Breast epithelium (tissue), 4 donors: ENCODE results near the gene RWDD1. TPM values are rescaled to one million over a fixed set of nuclear protein-coding genes. Genes with fewer than 3 reads are reported as not detected.
"Not testable (repeated sequence)": the region's sequence is repeated elsewhere in the genome, so short reads cannot be mapped to it uniquely, and the experiment has no call there.

Experiments used
- DNase-seq, 2 donors: peaks; one replicate each; pipeline ENCODE4 v3.0.0-alpha.2; 2019; ENCODE audit warnings: low spot score in 2 of 2
- H3K27ac ChIP-seq, 2 donors: fragments of 200-600 bp; sonication (generic) in 1 of 2; one replicate each; pipeline ENCODE4 v1.5.1; 2016 to 2019; ENCODE audit warnings: mild to moderate bottlenecking in 1 of 2
- H3K27me3 ChIP-seq, 2 donors: fragments of 200-600 bp; sonication (generic) in 1 of 2; one replicate each; pipeline versions ENCODE4 v1.5.1 to v1.6.0; 2017 to 2019; ENCODE audit warnings: control low read depth in 1 of 2, mild to moderate bottlenecking in 1 of 2
- H3K36me3 ChIP-seq: fragments of 200-600 bp; one replicate; pipeline ENCODE4 v1.5.1; 2019
- H3K4me1 ChIP-seq, 2 donors: fragments of 200-600 bp; sonication (generic); one replicate each; pipeline ENCODE4 v1.5.1; 2016 to 2019; ENCODE audit warnings: control low read depth in 1 of 2
- H3K4me3 ChIP-seq, 3 donors: fragments of 200-600 bp; sonication (generic); 1 replicate in 2 of 3; 2 replicates in 1 of 3; pipeline ENCODE4 v1.5.1; 2016 to 2019; ENCODE audit warnings: mild to moderate bottlenecking in 3 of 3, moderate library complexity in 2 of 3
- H3K9me3 ChIP-seq, 2 donors: fragments of 200-600 bp; sonication (generic) in 1 of 2; one replicate each; pipeline ENCODE4 v1.5.1; 2016 to 2019; ENCODE audit warnings: control low read depth in 1 of 2
- CTCF ChIP-seq, 3 donors: fragments of 450-650 bp; IDR thresholded peaks; one replicate each; pipeline ENCODE4 v1.5.1; 2016 to 2017; ENCODE audit warnings: antibody characterized with exemption in 3 of 3, mild to moderate bottlenecking in 3 of 3, moderate library complexity in 3 of 3
- POLR2A ChIP-seq: fragments of 450-650 bp; IDR thresholded peaks from one replicate; pipeline ENCODE4 v1.6.1; 2016; ENCODE audit warnings: antibody characterized with exemption, mild to moderate bottlenecking, moderate library complexity
- POLR2AphosphoS5 ChIP-seq, 3 donors: sonication (generic); formaldehyde crosslinking; IDR thresholded peaks; one replicate each; pipeline ENCODE4 v1.6.1; 2017; ENCODE audit warnings: antibody characterized with exemption in 3 of 3
- intact Hi-C: fragments of 100-400 bp; cut with DNase I; formaldehyde crosslinking; loops from one replicate; pipeline ENCODE4 v1.15.1; 2023; ENCODE audit warnings: low total_unique reads
- total RNA-seq, 3 donors: library from RNA; depleted of rRNA; stranded (reverse); fragments of >200 nt; gene quantifications; one replicate each; pipeline ENCODE4 v1.1.0, GENCODE V29; 2016

RWDD1 gene
- total RNA-seq, 3 donors from 2014 or later, result 28.0 to 48.2 (median 39.0) TPM

DNA sequence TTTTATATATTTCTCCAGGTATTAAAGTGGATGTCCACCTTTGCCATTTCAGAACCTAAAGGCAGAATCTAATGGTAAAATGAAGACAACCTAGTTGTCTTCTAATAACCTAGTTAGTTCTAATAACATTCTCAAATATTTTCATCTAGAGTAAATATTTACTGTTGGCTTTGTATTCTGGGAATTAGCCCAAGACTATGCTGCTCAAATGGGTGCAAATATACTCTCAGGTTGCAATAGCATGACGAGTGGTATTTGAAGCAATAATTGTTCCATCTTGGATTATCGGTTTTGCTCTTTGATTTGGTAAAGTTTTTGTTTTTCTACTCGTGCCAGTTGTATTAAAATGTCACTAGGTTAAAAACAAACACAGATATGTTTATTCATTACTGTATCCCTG, 23.9 kb downstream of the RWDD1 start:
- intact Hi-C loops, result no loop called here
- no peak for DNase-seq
- Histone ChIP-seq H3K27ac (no peak overlapping the region), H3K4me1 (no peaks in the 10 kb centered on the region), H3K4me3 (no peak overlapping the region), H3K27me3 (no peaks in the 10 kb centered on the region), H3K9me3 (no peaks in the 10 kb centered on the region), H3K36me3 (peaks cover 13% of the 10 kb centered on the region)
- TF ChIP-seq CTCF (IDR thresholded peaks at IDR 0.05), result no peak
- TF ChIP-seq POLR2A, result no peak
- no peak for TF ChIP-seq POLR2AphosphoS5 (IDR thresholded peaks at IDR 0.05)

DNA sequence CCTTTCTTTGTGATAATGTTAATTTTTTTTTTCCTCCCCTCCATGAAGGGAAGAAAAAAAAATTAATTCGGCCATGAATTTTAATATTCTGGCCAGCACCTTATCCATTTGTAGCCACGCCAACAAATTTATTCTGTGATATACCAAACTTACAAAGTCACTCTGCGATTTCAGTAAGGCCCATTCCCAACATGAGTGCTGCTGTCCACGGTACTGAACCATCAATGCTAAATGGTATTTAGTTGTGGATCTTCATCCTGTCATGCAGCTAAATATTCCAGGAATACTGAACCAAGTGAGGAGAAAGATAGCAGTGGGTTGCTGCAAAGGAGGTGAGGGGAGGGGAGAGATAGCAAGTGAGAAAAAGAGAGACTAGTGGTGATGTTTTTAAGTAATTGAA, 25.5 kb downstream of the RWDD1 start:
- H3K4me1 ChIP-seq, result no peaks in the 10 kb centered on the region
- H3K36me3 ChIP-seq, result peaks cover 10% of the 10 kb centered on the region
- H3K4me3 ChIP-seq, result no peak overlapping the region
- H3K9me3 ChIP-seq, result no peaks in the 10 kb centered on the region
- TF ChIP-seq CTCF (IDR thresholded peaks at IDR 0.05), result no peak
- no peak for TF ChIP-seq POLR2AphosphoS5 (IDR thresholded peaks at IDR 0.05)
- no peak for TF ChIP-seq POLR2A
- DNase-seq, result no peak
- intact Hi-C loops, result no loop called here
- H3K27me3 ChIP-seq, result no peaks in the 10 kb centered on the region
- no peak overlapping the region for H3K27ac ChIP-seq

DNA sequence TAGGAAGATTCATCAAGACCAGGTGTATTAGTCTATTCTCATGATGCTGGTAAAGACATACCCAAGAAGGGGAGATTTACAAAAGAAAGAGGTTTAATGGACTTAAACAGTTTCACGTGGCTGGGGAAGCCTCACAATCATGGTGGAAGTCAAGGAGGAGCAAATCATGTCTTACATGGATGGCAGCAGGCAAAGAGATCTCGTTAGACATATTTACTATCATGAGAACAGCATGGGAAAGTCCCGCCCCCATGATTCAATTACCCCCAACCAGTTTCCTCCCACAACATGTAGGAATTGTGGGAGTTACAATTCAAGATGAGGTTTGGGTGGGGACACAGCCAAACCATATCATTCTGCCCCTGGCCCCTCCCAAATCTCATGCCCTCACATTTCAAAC, 32.6 kb downstream of the RWDD1 start:
- H3K9me3 ChIP-seq, H3K27ac ChIP-seq, H3K4me1 ChIP-seq, intact Hi-C loops, H3K27me3 ChIP-seq, H3K36me3 ChIP-seq, H3K4me3 ChIP-seq, DNase-seq: not testable (repeated sequence)

- intact Hi-C loops, H3K27me3 ChIP-seq, H3K27ac ChIP-seq, H3K4me3 ChIP-seq, H3K36me3 ChIP-seq, H3K4me1 ChIP-seq, DNase-seq, H3K9me3 ChIP-seq: not testable (repeated sequence)
These were observed 33.6 kb downstream of the RWDD1 start for GRCh38 chr6:116604868-116605267.

- intact Hi-C loops, result no loop called here
- Histone ChIP-seq H3K27ac (no peak overlapping the region), H3K9me3 (no peaks in the 10 kb centered on the region), H3K4me3 (no peak overlapping the region), H3K27me3 (no peaks in the 10 kb centered on the region), H3K36me3 (no peaks in the 10 kb centered on the region), H3K4me1 (no peaks in the 10 kb centered on the region)
- no peak for DNase-seq
- TF ChIP-seq CTCF (IDR thresholded peaks at IDR 0.05) (no peak), POLR2AphosphoS5 (IDR thresholded peaks at IDR 0.05) (no peak), POLR2A (no peak)
These were observed 34.6 kb downstream of the RWDD1 start for GRCh38 chr6:116605935-116606334.

DNA sequence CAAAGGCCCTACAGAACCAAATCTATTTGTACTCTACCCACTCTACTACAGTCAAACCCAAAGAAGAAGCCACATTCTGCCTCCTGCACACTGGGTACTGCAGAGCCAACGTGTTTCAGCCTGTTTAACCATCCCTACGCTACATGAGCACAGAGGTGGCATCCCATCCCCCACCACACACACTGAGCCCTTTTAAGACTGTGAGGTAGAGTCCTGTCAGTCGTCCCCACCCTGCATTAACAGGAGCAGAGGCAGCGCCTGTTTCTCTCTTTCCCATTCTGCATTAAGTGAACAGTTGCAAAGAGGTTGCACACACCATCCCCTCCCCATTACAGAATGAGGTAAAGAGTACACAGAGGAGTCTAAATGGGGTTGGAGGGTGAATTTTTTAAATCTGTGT, 39.8 kb downstream of the RWDD1 start:
- Histone ChIP-seq H3K9me3 (no peaks in the 10 kb centered on the region), H3K36me3 (no peaks in the 10 kb centered on the region), H3K4me1 (no peaks in the 10 kb centered on the region), H3K27me3 (no peaks in the 10 kb centered on the region), H3K4me3 (no peak overlapping the region), H3K27ac (no peak overlapping the region)
- TF ChIP-seq CTCF (IDR thresholded peaks at IDR 0.05), result no peak
- no peak for TF ChIP-seq POLR2A
- no peak for TF ChIP-seq POLR2AphosphoS5 (IDR thresholded peaks at IDR 0.05)
- no peak for DNase-seq
- intact Hi-C loops, result no loop called here
